ENCODE results near the gene SMOC1.

- TF ChIP-seq POLR2A (IDR thresholded peaks at IDR 0.05; ENCODE audit: low read depth, low read length) (no peak), TAF1 (IDR thresholded peaks at IDR 0.05; ENCODE audit: low read depth, low read length) (no peak), POLR2AphosphoS5 (IDR thresholded peaks at IDR 0.05; ENCODE audit: low read depth, low read length) (no peak), SPI1 (IDR thresholded peaks at IDR 0.05; ENCODE audit: low read depth, low read length) (no peak), PAX5 (IDR thresholded peaks at IDR 0.05; ENCODE audit: insufficient read depth, low read length, severe bottlenecking) (no peak), POU2F2 (IDR thresholded peaks at IDR 0.05; ENCODE audit: low read depth, low read length) (no peak)
Measured at GRCh38 chr14:70027785-70028428, 148.7 kb downstream of the SMOC1 start.
